ENCODE measurements around the gene AMBN.

The AMBN gene, protein sequence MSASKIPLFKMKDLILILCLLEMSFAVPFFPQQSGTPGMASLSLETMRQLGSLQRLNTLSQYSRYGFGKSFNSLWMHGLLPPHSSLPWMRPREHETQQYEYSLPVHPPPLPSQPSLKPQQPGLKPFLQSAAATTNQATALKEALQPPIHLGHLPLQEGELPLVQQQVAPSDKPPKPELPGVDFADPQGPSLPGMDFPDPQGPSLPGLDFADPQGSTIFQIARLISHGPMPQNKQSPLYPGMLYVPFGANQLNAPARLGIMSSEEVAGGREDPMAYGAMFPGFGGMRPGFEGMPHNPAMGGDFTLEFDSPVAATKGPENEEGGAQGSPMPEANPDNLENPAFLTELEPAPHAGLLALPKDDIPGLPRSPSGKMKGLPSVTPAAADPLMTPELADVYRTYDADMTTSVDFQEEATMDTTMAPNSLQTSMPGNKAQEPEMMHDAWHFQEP

DNA sequence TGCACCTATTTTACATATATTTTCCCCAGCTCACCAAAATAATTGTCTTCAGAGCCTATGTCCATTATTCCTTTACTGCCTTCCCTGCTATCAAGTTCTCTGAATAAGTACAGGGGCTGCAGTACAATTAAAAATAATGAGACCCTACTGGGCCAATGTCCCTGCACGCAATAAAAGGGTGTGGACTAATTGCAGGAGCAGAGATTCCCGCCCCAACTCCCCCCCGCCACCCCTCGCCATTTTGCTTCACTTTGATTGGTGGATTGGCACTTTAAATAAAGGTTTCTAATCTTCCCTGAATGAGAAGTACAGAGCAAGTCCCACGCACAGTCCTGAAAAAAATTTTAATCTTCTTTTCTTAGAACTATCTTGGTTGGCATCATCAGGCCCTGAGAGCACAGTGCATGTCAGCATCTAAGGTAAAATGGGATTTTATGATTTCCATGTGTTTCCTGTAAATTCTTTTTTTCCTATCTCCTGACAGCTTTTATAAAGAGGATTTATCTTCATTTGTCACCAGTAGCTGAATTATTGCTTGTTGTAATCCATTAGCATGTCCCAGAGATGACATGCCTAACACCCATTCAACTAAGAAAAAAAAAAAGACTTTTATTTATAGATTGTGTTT lies at the start of gene AMBN:
Gene AMBN, plus strand, starts transcription at position 302 of the 628 bp plus-strand sequence. Its CDS starts 103 bp downstream, at position 405.
- no peak for DNase-seq

DNA sequence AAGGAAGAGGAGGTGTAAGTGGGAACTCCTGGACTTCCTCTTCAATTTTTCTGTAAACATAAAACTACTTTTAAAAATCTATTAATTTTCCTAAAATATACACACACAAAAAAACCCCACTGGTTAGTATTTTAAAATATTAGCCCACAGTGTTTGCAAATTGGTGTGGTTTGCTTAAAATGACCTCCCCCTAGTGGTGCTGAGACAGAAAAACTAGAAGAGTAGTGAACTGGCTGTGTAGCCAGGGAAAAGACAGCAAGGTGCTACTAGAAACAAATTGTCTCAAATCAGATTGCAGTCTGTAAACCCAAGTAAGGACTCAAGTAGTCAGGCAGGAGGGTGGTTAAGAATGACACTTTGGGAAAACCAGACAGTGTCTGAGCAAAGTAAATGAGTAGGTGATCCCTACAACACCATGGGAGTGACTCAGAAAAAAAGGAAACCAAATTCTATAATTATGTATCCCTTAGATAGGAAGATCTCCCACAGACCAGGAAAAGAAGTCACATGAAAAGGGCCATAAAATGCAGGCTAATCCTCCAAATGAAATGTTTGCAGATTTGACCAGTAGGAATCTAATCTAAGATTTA lies 47.7 kb upstream of the AMBN start:
- peak; percentile 1 for DNase-seq

GRCh38 chr4:70556856-70557255 lies 35.2 kb upstream of the AMBN start:
- DNase-seq, result peak; percentile 5

DNA sequence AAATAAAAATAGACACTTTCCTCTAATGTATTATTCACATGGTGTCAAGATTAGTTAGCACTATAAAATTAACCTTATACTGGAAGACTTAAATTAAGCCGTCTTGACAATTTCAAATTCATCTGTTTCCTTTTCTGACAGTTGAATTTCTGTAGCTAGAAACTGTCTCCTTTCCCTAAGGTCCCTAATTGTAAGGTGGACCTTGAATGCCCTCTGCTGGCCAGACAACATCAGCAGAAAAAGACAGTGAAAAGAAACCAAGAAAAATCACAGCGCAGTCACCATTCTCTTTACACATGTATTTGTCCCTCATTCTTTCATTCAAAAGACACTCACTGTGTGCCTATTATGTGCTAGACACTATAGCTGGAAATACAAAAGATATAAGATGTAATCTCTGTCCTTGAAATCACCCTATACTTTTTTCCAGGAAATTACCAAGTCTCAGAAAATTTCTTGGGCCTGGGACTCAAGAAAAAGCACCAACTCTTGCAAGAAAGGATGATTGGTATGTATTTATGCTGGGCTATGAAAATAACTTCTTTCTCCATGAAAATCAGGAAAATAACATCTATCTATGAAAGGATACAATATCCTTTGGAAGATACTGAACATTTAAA lies 32.7 kb upstream of the AMBN start:
- DNase-seq, result peak; percentile 42

DNA sequence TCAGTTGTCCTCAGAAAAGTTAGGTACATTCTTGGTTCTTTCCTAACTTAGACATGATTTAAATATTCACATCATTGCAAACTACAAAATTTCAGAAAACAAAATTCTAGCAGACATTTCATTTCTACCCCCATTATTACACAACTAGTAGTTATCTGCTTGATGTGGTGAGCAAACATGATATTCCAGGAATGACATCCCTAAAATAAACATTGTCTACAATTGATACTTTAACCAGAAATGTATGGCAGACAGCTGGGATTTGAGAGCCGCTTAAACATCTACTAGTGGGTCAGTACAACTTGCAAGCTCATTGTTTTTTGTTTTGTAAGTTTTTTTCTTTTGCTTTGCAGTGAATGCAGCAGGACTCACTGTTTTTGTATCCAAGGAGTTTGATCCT lies 32.1 kb upstream of the AMBN start:
- peak; percentile 4 for DNase-seq

- DNase-seq, result no peak
Observed at GRCh38 chr4:70564033-70564432, 28.0 kb upstream of the AMBN start.

GRCh38 chr4:70570796-70571195 lies 21.3 kb upstream of the AMBN start:
- DNase-seq, result no peak

DNA sequence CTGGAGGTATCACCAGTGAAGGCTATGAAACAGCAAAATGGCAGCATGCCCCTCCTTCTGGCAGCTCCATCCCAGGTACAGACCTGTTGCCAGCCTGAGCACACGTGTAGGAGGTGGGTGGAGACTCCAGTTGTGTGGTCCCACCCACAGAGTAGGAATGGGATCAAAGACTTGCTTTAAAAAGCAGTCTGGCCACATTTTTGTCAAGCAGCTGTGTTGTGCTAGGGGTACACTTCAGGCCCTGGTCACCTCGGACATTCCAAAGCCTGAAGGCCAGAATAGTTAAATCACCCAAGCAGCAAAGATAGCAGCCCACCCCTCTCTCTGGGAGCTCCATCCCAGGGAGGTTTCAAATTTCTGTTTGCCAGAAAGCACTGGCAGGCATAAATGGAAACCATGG lies 20.3 kb upstream of the AMBN start:
- DNase-seq, result no peak

GRCh38 chr4:70575964-70576363 lies 16.1 kb upstream of the AMBN start:
- no peak for DNase-seq

DNA sequence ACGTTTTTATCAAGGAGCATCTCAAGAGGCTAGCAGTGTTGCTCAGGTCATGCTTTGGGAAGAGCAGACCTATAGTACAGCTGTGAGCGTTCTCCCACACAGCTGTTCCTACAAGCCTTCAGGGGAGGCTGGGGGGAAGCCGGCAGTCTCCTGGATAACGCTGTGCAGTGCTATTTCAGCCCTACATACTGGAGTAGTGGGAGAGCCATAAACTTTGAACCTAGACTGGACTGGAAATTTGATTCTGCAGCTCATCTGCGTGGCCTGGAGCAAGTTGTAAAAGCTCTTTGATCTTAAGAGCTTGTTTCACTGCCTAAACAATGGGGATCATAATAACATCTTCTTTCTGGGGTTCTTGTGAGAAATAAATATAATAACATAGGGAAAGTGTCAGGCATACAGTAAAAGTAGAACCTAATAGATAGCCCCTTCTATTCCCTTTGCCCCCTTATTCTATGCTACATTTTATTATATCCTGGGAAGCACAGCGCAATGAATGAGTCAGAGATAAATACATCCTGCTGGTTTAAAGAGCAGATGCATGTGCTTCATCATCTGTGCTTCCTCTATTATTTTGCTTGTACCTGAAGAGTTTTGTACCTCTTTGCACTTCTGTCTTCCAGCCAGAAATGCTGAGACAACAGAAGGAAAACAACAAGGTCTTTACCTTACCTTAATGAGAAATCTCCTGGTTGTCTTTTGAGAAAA lies 14.7 kb upstream of the AMBN start:
- no peak for DNase-seq

DNA sequence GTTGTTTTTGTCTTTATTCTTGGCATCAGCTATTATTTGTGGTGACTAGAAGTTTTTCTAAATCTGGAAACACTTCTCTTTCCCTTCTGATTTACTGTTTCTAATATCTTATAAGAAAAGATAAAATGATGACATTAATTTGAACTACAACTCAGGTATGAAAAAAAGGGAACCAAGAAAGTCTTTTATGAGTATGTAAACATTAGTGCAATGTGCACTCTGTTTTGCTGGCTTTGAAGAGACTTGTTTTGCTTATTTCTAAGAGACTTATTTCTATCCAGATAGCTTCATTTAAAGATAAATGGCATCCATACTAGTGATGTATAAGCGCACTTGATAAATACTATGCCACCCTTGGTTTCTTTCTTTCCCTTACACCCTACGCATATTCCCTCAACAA lies 10.1 kb upstream of the AMBN start:
- no peak for DNase-seq

- DNase-seq, result no peak
Observed at GRCh38 chr4:70583952-70584834, 7.9 kb upstream of the AMBN start.

DNA sequence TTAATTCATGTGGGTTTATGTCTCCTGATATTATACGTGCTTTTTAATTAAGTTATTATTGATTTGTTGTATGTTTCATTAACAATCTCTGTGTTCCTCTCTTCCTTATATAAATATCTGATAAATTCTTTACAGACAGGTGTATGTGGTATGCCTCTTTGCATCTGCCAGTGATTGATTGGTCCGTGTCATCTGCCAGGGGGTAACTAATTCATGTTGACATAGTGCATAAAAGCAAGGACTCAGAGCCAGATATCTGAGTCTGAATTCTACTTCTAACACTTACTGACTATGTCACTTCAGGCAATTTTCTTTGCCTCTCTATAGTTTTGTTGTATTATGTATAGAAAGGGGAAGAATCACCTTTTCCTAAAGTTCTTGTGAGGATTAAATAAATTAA lies 5.2 kb upstream of the AMBN start:
- no peak for DNase-seq

DNA sequence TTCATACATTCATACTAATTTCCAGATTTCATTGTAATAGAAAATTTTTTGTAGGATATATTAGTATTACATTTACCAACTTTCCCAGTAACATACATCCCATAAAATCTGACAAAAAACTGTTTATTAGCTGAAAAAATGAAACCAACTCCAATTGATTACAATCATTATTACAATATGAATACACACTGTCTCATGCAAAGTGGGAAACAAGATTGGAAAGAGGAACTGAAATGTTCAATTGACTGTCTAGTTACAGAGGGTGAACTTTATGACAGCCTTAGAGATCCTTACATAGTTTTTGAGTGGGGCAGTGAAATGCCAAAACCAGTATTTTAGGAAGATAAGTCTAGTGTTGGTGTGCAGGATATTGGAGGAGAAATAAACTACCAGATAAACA lies 2.3 kb upstream of the AMBN start:
- DNase-seq, result no peak

- no peak for DNase-seq
Observed at GRCh38 chr4:70594196-70594595, 2.1 kb downstream of the AMBN start.

DNA sequence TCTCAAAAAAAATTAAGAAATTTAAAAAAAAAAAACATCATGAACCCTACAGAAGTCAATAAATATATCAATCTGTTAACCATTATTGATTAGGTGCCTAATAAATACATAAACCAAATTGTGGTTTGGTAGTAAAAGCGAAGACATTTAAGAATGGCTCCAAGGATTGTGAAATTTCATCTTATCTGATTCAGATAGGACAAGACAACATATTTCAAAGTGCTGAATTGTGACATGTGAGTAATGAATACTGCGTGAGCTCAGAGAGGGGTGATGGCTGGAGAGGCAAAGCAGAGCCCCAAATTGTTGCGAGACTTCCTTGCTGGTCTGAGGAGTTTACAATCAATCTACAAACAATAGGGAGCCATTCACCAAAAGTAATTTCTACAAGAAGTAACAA lies 8.2 kb downstream of the AMBN start:
- DNase-seq, result no peak

DNA sequence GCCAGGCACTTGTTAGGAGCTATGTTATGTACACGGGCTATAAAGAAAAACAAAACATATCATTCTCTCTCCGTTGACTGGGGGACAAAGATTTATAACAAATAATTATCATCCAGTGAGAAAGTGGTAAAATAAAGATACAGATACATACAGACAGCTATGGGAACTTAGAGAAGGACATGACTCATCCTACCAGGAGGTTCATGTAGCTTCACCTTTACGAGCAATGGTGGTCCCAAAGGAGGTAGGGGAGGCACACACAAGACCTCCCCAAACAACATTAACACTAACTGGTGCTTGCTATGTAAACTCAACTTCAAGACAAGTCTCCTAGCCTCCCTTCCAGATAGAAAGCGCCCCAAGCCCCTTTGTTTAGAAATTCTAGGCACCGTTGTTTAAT lies 8.9 kb downstream of the AMBN start:
- no peak for DNase-seq

DNA sequence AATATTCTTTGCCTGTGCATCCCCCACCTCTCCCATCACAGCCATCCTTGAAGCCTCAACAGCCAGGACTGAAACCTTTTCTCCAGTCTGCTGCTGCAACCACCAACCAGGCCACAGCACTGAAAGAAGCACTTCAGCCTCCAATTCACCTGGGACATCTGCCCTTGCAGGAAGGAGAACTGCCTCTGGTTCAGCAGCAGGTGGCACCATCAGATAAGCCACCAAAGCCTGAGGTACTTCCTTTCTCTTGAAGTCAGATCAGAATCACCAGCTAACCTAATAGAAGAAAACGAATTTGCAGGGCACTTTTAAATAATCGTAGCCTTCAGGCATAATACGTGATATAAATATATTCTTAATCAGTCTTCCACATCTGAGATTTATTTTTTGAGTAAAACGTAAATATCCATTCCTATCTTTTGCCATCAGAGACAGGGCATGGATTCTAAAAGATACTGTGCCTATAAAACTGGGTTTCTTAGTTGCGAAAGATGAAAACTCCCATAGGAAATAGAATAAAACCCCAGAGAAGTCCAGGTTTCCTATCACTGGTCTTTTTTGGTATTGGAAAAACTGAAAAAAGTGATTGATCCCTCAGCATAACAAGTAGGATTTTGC lies 9.5 kb downstream of the AMBN start:
- peak; percentile 76 for DNase-seq

GRCh38 chr4:70603856-70604255 lies 11.8 kb downstream of the AMBN start:
- peak; percentile 29 for DNase-seq

- no peak for DNase-seq
Observed at GRCh38 chr4:70606459-70606858, 14.4 kb downstream of the AMBN start.

DNA sequence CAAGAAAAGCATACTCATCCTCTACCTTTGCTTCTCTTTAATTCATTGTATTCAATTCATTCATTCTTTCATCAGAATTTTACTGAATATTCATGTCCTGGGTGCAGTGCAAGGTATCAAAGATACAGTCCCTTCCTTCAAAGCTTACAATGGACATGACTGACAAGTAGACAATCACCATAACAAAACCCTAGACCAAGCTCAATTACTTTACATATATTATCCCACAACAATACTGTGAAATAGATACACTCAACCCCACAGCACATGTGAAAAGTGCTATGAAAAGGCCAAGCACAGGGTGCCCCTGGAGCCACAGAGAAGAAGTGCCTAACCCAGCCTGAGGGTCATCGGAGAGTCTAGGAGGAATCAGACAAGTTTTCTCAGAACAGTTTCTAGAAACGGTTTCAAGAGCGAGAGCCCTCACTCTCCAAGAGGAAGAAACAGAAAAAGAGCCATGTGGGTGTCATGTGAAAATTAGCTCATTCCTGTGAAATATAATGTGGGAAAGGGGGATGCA lies 15.3 kb downstream of the AMBN start:
- no peak for DNase-seq

All from fibroblast of upper back skin (primary cell).